ENCODE measurements around the gene AXDND1. TPM values are rescaled to one million over a fixed set of nuclear protein-coding genes. Genes with fewer than 3 reads are reported as not detected.

Gene AXDND1
- total and polyA plus RNA-seq, 2 of the 8 experiments (the other 6 are each of a cell fraction or from before 2014, with no cell fraction given) = 0.61 TPM; not detected in 1

- no peak for TF ChIP-seq SRF (IDR thresholded peaks at IDR 0.05; ENCODE audit: low read depth, low read length)
- no peak for TF ChIP-seq TEAD4 (IDR thresholded peaks at IDR 0.05; ENCODE audit: low read depth, low read length)
- TF ChIP-seq POLR2A (IDR thresholded peaks at IDR 0.05; ENCODE audit: control extremely low read depth in 1 of 2, low read depth in 2 of 2, low read length in 2 of 2) = no peak
- no peak for TF ChIP-seq TAF1 (IDR thresholded peaks at IDR 0.05; ENCODE audit: low read depth, low read length)
- no peak for TF ChIP-seq ZNF274 (IDR thresholded peaks at IDR 0.05; ENCODE audit: borderline replicate concordance, extremely low read depth, low read length)
- no peak for TF ChIP-seq KDM4A (IDR thresholded peaks at IDR 0.05; ENCODE audit: low read depth, low read length, severe bottlenecking)
- H3K4ac ChIP-seq (replicated peaks; ENCODE audit: insufficient read length, low read depth, low read length) = no peak overlapping the region
- no peak overlapping the region for H3K4me2 ChIP-seq (ENCODE audit: insufficient read depth in 1 of 2, low read depth in 2 of 2, low read length in 2 of 2)
- no peak overlapping the region for H3K23ac ChIP-seq (ENCODE audit: insufficient read length)
- DNase-seq (ENCODE audit: low read depth in 1 of 2, low spot score in 2 of 2) (no peak), FAIRE-seq (no peak)
- no peak overlapping the region for H3K9ac ChIP-seq (replicated peaks in 1 of 4; ENCODE audit: extremely low read depth in 1 of 4, low read depth in 3 of 4, low read length in 3 of 4)
- no peak overlapping the region for H4K8ac ChIP-seq (ENCODE audit: extremely low read depth, insufficient read depth, low read length)
- H4K91ac ChIP-seq (replicated peaks; ENCODE audit: insufficient read length, low read length) = no peak overlapping the region
- no peaks in the 10 kb centered on the region for H3K23me2 ChIP-seq (ENCODE audit: low read depth, low read length)
- no peak overlapping the region for H2AK5ac ChIP-seq (ENCODE audit: low read depth, low read length)
- H3K9me3 ChIP-seq (ENCODE audit: insufficient read depth in 2 of 2, low read depth in 1 of 2, low read length in 1 of 2) = no peaks in the 10 kb centered on the region
- H3K14ac ChIP-seq (ENCODE audit: insufficient read length) = no peak overlapping the region
- no peak overlapping the region for H2AFZ ChIP-seq (ENCODE audit: low read length)
- H2BK15ac ChIP-seq (ENCODE audit: low read length) = no peak overlapping the region
- no peak overlapping the region for H4K5ac ChIP-seq (ENCODE audit: insufficient read length, low read depth, low read length)
- H3K18ac ChIP-seq (ENCODE audit: extremely low read depth, low read length) = no peak overlapping the region
- H2BK20ac ChIP-seq (ENCODE audit: low read length) = no peak overlapping the region
- H2BK120ac ChIP-seq (replicated peaks; ENCODE audit: low read depth, low read length) = no peak overlapping the region
- H4K20me1 ChIP-seq (replicated peaks in 1 of 2; ENCODE audit: control insufficient read depth in 1 of 2, insufficient read depth in 2 of 2, low read length in 2 of 2) = no peaks in the 10 kb centered on the region
- no peaks in the 10 kb centered on the region for H3K79me1 ChIP-seq (ENCODE audit: low read depth, low read length)
- H3K36me3 ChIP-seq (ENCODE audit: control insufficient read depth in 2 of 4, insufficient read depth in 4 of 4, low read length in 3 of 4) = no peaks in the 10 kb centered on the region
- CTCF ChIA-PET (ENCODE audit: partially characterized antibody) = no interaction called here
- no peaks in the 10 kb centered on the region for H3K4me1 ChIP-seq (replicated peaks in 1 of 4; ENCODE audit: control insufficient read depth in 3 of 4, insufficient read depth in 4 of 4, low read length in 3 of 4)
- no peaks in the 10 kb centered on the region for H3K27me3 ChIP-seq (replicated peaks in 1 of 4; ENCODE audit: control insufficient read depth in 3 of 4, extremely low read depth in 1 of 4, insufficient read depth in 3 of 4, low read length in 3 of 4)
- no peak overlapping the region for H3K4me3 ChIP-seq (ENCODE audit: extremely low read depth in 1 of 4, insufficient read depth in 2 of 4, low read depth in 3 of 4, low read length in 4 of 4)
- POLR2A ChIA-PET (ENCODE audit: partially characterized antibody) = no interaction called here
- 80% methylated on average over 6 of the region's 6 CpGs; no CpG with 5 or more reads in 1 of the 2 experiments for WGBS, 2 experiments (ENCODE audit: extremely low coverage in 1 of 2, insufficient coverage in 1 of 2, insufficient read length in 1 of 2, insufficient replicate concordance in 2 of 2, low coverage in 1 of 2, low lambda C conversion rate in 2 of 2, missing lambda C conversion rate in 1 of 2)
- no peak overlapping the region for H2BK5ac ChIP-seq (ENCODE audit: low read depth, low read length)
- no peak overlapping the region for H2BK12ac ChIP-seq (ENCODE audit: low read depth, low read length)
- no peak overlapping the region for H3K27ac ChIP-seq (ENCODE audit: low read depth, low read length)
- H3K79me2 ChIP-seq (ENCODE audit: control insufficient read depth in 1 of 2, insufficient read depth in 2 of 2, low read length in 2 of 2) = no peaks in the 10 kb centered on the region
- H3K56ac ChIP-seq (replicated peaks; ENCODE audit: insufficient read length, low read depth, low read length) = no peak overlapping the region
Measured at GRCh38 chr1:179441501-179441900, 75.7 kb downstream of the AXDND1 start.
